Measurements from ENCODE around the gene OR13C9.
"Not testable (repeated sequence)": the region's sequence is repeated elsewhere in the genome, so short reads cannot be mapped to it uniquely, and the experiment has no call there.

The OR13C9 gene

DNA sequence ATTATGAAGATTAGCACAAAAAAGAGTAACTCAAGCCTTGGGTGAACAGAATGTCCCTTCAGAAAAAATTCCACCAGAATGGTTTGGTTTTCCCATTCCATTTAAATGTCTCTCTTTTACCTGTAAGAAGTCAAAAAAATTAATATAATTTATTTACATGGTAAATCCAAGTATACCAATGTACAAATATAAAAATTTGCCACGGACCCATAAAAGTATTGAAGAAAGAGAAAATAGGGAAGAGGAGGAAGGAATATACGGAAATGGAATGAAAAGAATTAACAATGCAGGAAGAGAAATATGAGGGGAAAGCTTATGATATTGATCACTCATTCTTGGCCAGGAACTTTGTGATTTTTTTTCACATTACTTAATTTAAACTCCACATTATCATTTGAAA is at the start of gene OR13C9:
Gene OR13C9, minus strand, starts transcription at position 101 of the 400 bp plus-strand sequence. Its CDS starts 0 bp downstream, at position 101.
- TF ChIP-seq ZNF274 (IDR thresholded peaks at IDR 0.05; ENCODE audit: low read depth, low read length) = no peak
- no peak within 1 kb of the TSS for H3K4me3 ChIP-seq (ENCODE audit: low read length)

- H3K4me3 ChIP-seq (ENCODE audit: low read length) = no peak overlapping the region
- no peak for TF ChIP-seq ZNF274 (IDR thresholded peaks at IDR 0.05; ENCODE audit: low read depth, low read length)
Observed at GRCh38 chr9:104658496-104659195, 40.6 kb upstream of the OR13C9 start.

DNA sequence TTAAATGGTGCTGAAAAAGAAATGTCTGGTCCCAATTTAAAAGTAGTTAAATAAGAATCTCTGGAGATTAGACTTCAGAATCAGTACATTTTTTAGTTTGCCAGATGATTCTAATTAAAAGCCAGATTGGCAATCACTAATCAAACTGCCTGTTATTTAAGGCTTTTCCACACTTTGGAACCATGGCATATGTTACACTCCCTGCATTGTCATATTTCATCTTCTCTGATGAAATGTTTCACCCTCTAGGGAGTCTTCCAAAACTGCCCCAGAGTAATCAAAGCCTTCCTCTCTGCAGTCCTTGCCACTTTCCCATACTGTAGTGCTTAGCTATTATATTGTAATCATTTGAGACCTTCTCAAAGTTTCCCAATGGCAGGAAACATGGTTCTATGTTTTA is 17.5 kb upstream of the OR13C9 start:
- TF ChIP-seq ZNF274 (IDR thresholded peaks at IDR 0.05; ENCODE audit: low read depth, low read length) = no peak
- no peak overlapping the region for H3K4me3 ChIP-seq (ENCODE audit: low read length)

- no peak for TF ChIP-seq ZNF274 (IDR thresholded peaks at IDR 0.05; ENCODE audit: low read depth, low read length)
- H3K4me3 ChIP-seq (ENCODE audit: low read length) = no peak overlapping the region
Observed at GRCh38 chr9:104633976-104634520, 16.0 kb upstream of the OR13C9 start.

- H3K4me3 ChIP-seq (ENCODE audit: low read length) = not testable (repeated sequence)
Observed at GRCh38 chr9:104625964-104626363, 8.0 kb upstream of the OR13C9 start.

DNA sequence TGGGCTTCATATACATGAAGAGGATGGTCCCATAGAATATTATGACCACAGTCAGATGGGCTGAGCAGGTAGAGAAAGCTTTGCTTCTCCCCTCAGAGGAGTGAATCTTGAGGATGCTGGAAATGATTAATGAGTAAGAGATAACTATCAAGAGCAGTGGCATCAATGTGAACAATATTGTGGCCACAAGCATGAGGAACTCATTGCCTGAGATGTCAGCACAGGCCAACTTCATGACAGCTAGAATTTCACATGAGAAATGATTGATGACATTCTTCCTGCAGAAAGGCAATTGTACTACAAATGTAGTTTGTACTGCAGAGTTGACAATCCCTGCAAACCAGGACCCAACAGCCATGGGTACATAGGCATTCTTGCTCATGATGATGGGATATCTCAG is 586 bp downstream of the OR13C9 start:
- no peak for TF ChIP-seq ZNF274 (IDR thresholded peaks at IDR 0.05; ENCODE audit: low read depth, low read length)

DNA sequence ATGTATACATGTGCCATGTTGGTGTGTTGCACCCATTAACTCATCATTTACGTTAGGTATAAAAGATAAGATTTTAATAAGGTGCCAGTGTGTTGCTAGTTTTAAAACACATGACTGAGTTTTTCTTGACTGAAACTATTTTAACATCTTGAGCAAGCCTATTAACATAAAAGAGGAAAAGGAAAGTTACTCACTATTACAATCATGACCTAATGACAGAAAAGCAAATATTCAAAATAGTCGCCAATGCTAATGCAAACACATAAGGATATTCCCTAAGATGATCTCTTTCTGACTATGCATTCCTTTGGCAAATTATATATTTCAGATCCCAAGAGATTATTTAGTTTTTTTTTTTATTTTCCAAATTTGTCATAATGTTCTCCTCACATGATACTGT is 6.8 kb downstream of the OR13C9 start:
- TF ChIP-seq ZNF274 (IDR thresholded peaks at IDR 0.05; ENCODE audit: low read depth, low read length) = no peak
- H3K4me3 ChIP-seq (ENCODE audit: low read length) = no peak overlapping the region

More for the DNA sequence above, 586 bp downstream of the OR13C9 start:
- no peak overlapping the region for H3K4me3 ChIP-seq (ENCODE audit: low read length)

- H3K4me3 ChIP-seq (ENCODE audit: low read length) = no peak overlapping the region
- no peak for TF ChIP-seq ZNF274 (IDR thresholded peaks at IDR 0.05; ENCODE audit: low read depth, low read length)
Observed at GRCh38 chr9:104608336-104608735, 9.7 kb downstream of the OR13C9 start.

- H3K4me3 ChIP-seq (ENCODE audit: low read length) = no peak overlapping the region
- TF ChIP-seq ZNF274 (IDR thresholded peaks at IDR 0.05; ENCODE audit: low read depth, low read length) = no peak
Observed at GRCh38 chr9:104606152-104606551, 11.9 kb downstream of the OR13C9 start.

DNA sequence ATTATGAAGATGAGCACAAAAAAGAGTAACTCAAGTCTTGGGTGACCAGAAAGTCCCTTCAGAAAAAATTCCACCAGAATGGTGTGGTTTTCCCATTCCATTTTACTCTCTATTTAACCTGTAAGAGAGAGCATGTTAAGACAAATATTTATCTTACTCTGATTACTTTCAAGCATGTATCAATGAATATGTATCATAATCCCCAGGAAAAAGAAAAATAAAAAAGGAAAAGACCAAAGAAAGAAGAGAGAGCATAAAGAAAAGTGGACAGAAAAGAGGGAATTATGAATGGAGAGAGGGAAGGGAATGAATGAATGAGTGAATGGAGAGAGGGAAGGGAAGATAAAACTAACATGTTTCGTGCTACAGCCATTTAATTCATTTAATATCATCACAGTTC is 12.5 kb downstream of the OR13C9 start, which contains the start of gene OR13C2:
Gene OR13C2, minus strand, starts transcription at position 101 of the 400 bp plus-strand sequence. Its CDS starts 0 bp downstream, at position 101.
- H3K4me3 ChIP-seq (ENCODE audit: low read length) = not testable (repeated sequence)

DNA sequence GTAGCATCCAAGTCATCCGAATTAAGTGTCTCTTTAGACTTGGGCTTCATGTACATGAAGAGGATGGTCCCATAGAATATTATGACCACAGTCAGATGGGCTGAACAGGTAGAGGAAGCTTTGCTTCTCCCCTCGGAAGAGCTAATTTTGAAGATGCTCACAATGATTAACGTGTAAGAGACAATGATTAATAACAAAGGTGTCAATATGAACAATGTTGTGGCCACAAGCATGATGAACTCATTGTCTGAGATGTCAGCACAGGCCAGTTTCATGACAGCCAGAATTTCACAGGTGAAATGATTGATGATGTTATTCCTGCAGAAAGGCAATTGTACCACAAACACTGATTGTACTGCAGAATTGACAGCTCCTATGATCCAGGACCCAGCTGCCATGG is 13.2 kb downstream of the OR13C9 start:
- no peak overlapping the region for H3K4me3 ChIP-seq (ENCODE audit: low read length)
- TF ChIP-seq ZNF274 (IDR thresholded peaks at IDR 0.05; ENCODE audit: low read depth, low read length) = no peak

- H3K4me3 ChIP-seq (ENCODE audit: low read length) = not testable (repeated sequence)
Observed at GRCh38 chr9:104599313-104599712, 18.7 kb downstream of the OR13C9 start, which contains the start of gene OR13C5. OR13C5 (minus strand) TSS chr9:104599413; CDS start chr9:104599413, 0 bp downstream.

DNA sequence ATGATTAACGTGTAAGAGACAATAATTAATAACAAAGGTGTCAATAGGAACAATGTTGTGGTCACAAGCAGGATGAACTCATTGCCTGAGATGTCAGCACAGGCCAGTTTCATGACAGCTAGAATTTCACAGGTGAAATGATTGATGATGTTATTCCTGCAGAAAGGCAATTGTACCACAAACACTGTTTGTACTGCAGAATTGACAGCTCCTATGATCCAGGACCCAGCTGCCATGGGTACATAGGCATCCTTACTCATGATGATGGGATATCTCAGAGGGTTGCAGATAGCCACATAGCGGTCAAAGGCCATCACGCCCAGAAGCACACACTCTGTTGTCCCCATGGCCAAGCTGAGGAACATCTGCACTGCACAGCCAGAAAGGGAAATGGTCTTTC is 19.3 kb downstream of the OR13C9 start:
- not testable (repeated sequence) for H3K4me3 ChIP-seq (ENCODE audit: low read length)

- no peak overlapping the region for H3K4me3 ChIP-seq (ENCODE audit: low read length)
- no peak for TF ChIP-seq ZNF274 (IDR thresholded peaks at IDR 0.05; ENCODE audit: low read depth, low read length)
Observed at GRCh38 chr9:104589626-104590025, 28.4 kb downstream of the OR13C9 start.

- H3K4me3 ChIP-seq (ENCODE audit: low read length) = no peak overlapping the region
- no peak for TF ChIP-seq ZNF274 (IDR thresholded peaks at IDR 0.05; ENCODE audit: low read depth, low read length)
Observed at GRCh38 chr9:104586496-104587180, 31.4 kb downstream of the OR13C9 start.
